HepG2 (cell line): Measurements from ENCODE around the gene BICDL1. TPM values are rescaled to one million over a fixed set of nuclear protein-coding genes. Genes with fewer than 3 reads are reported as not detected.
A peak's percentile ranks its signal among the peaks of the same experiment; 100 is the strongest.

Experiments
- CHD4 ChIP-seq: fragments of 200-600 bp; sonication (generic); IDR thresholded peaks from 2 replicates; pipeline ENCODE4 v1.7.0; 2017; ENCODE audit warnings: mild to moderate bottlenecking, low read length, borderline replicate concordance
- DNMT1 ChIP-seq: sonication (generic); formaldehyde crosslinking; IDR thresholded peaks from 2 replicates; pipeline ENCODE4 v1.5.1; 2020; ENCODE audit warnings: mild to moderate bottlenecking, missing genetic modification reagents
- HIVEP1 ChIP-seq: sonication (generic); formaldehyde crosslinking; IDR thresholded peaks from 2 replicates; pipeline ENCODE4 v1.4.0; 2020; ENCODE audit warnings: mild to moderate bottlenecking, missing genetic modification reagents
- IRF9 ChIP-seq: sonication (generic); formaldehyde crosslinking; IDR thresholded peaks from 2 replicates; pipeline ENCODE4 v1.8.0; 2022; ENCODE audit warnings: missing genetic modification reagents, mild to moderate bottlenecking, borderline replicate concordance
- MBNL3 ChIP-seq: fragments of 250-450 bp; sonication (Bioruptor Pico); conservative IDR thresholded peaks from 2 replicates; pipeline ENCODE4 v1.8.0; 2022; ENCODE audit warnings: mild to moderate bottlenecking, inconsistent platforms
- MIER3 ChIP-seq: IDR thresholded peaks from 2 replicates; pipeline ENCODE4 v1.6.1; 2016; ENCODE audit warnings: missing compliant biosample characterization, borderline replicate concordance
- NRL ChIP-seq: sonication (generic); formaldehyde crosslinking; IDR thresholded peaks from 2 replicates; pipeline ENCODE4 v1.5.0; 2020; ENCODE audit warnings: missing genetic modification reagents, mild to moderate bottlenecking, moderate library complexity, borderline replicate concordance
- PLSCR1 ChIP-seq: sonication (generic); formaldehyde crosslinking; IDR thresholded peaks from 2 replicates; pipeline ENCODE4 v1.5.0; 2020; ENCODE audit warnings: missing genetic modification reagents, mild to moderate bottlenecking, borderline replicate concordance
- PREB ChIP-seq: sonication (generic); formaldehyde crosslinking; IDR thresholded peaks from 2 replicates; pipeline ENCODE4 v1.4.0; 2020; ENCODE audit warnings: missing genetic modification reagents
- SP1 ChIP-seq, 2 experiments: fragments of 450-650 bp in 1 of 2; sonication (generic) in 1 of 2; formaldehyde crosslinking in 1 of 2; IDR thresholded peaks; 2 replicates each; pipeline versions ENCODE4 v1.4.0 to v1.6.1; 2016 to 2020; ENCODE audit warnings: missing genetic modification reagents in 1 of 2
- SP4 ChIP-seq: sonication (generic); formaldehyde crosslinking; IDR thresholded peaks from 2 replicates; pipeline ENCODE4 v1.8.1; 2023; ENCODE audit warnings: mild to moderate bottlenecking, missing genetic modification reagents
- SPEN ChIP-seq: sonication (generic); formaldehyde crosslinking; IDR thresholded peaks from 2 replicates; pipeline ENCODE4 v1.5.1; 2020; ENCODE audit warnings: low read depth, mild to moderate bottlenecking, missing genetic modification reagents
- TGIF2 ChIP-seq: IDR thresholded peaks from 2 replicates; pipeline ENCODE4 v1.6.1; 2016; ENCODE audit warnings: control low read depth, missing compliant biosample characterization
- THAP11 ChIP-seq: IDR thresholded peaks from 2 replicates; pipeline ENCODE4 v1.6.1; 2016; ENCODE audit warnings: missing biosample characterization, missing genetic modification reagents
- TOE1 ChIP-seq: sonication (generic); formaldehyde crosslinking; IDR thresholded peaks from 2 replicates; pipeline ENCODE4 v1.4.0; 2020; ENCODE audit warnings: mild to moderate bottlenecking, missing genetic modification reagents
- TP53 ChIP-seq: sonication (generic); formaldehyde crosslinking; conservative IDR thresholded peaks from 2 replicates; pipeline ENCODE4 v1.4.0; 2020; ENCODE audit warnings: missing genetic modification reagents
- ZBTB2 ChIP-seq: sonication (generic); formaldehyde crosslinking; IDR thresholded peaks from 2 replicates; pipeline ENCODE4 v1.8.0; 2022; ENCODE audit warnings: low read depth, missing genetic modification reagents
- ZNF18 ChIP-seq: sonication (generic); formaldehyde crosslinking; IDR thresholded peaks from 2 replicates; pipeline ENCODE4 v1.8.0; 2022; ENCODE audit warnings: mild to moderate bottlenecking, missing genetic modification reagents; ENCODE audit not compliant: insufficient replicate concordance
- ZNF24 ChIP-seq: fragments of 450-650 bp; IDR thresholded peaks from 2 replicates; pipeline ENCODE4 v1.6.1; 2017; ENCODE audit warnings: antibody characterized with exemption, mild to moderate bottlenecking
- ZNF496 ChIP-seq: sonication (generic); formaldehyde crosslinking; IDR thresholded peaks from 2 replicates; pipeline ENCODE4 v1.8.1; 2023; ENCODE audit warnings: mild to moderate bottlenecking, moderate library complexity, missing genetic modification reagents; ENCODE audit not compliant: insufficient replicate concordance
- ZNF83 ChIP-seq: sonication (generic); formaldehyde crosslinking; IDR thresholded peaks from 2 replicates; pipeline ENCODE4 v1.4.0; 2020; ENCODE audit warnings: missing genetic modification reagents, mild to moderate bottlenecking, borderline replicate concordance
- ZNF891 ChIP-seq: sonication (generic); formaldehyde crosslinking; IDR thresholded peaks from 2 replicates; pipeline ENCODE4 v1.5.0; 2020; ENCODE audit warnings: mild to moderate bottlenecking, missing genetic modification reagents
- polyA plus RNA-seq, 8 experiments: library from polyadenylated mRNA; depleted of rRNA in 3 of 8; stranded (reverse) in 7 of 8; unstranded in 1 of 8; fragments of >200 nt; fragmentation: Illumina TruSeq in 4 of 8; extraction: Trizol in 4 of 8; gene quantifications; 2 replicates each; pipeline versions ENCODE4 v1.2.1 to v1.2.3, GENCODE V29; 2011 to 2016; ENCODE audit warnings: low read depth in 4 of 8, missing spikeins in 1 of 8, mixed read lengths in 1 of 8; ENCODE audit not compliant: insufficient read depth in 1 of 8
- total RNA-seq, 5 experiments: library from RNA; depleted of rRNA; stranded (reverse); fragments of >200 nt; fragmentation: Illumina TruSeq; extraction: Trizol; gene quantifications; 2 replicates each; pipeline ENCODE4 v1.2.3, GENCODE V29; 2016; ENCODE audit warnings: low read depth in 1 of 5
- TF ChIP-seq, protein P1 (sequence below): IDR thresholded peaks from 2 replicates; pipeline ENCODE4 v1.6.1; 2016; ENCODE audit warnings: low read depth, borderline replicate concordance

BICDL1 gene
- total and polyA plus RNA-seq, 2 of the 13 experiments (the other 11 are each of a cell fraction or from before 2014, with no cell fraction given), result 3.6 to 9.7 TPM

GRCh38 chr12:120041386-120042231 lies 52.6 kb downstream of the BICDL1 start (continued):
- TF ChIP-seq ZBTB2 (CRISPR knock-in tag), result no peak
- no peak for TF ChIP-seq ZNF18 (CRISPR knock-in tag)
- TF ChIP-seq TOE1 (CRISPR knock-in tag), result no peak
- TF ChIP-seq ZNF891 (CRISPR knock-in tag), result no peak
- no peak for TF ChIP-seq NRL (CRISPR knock-in tag)
- TF ChIP-seq THAP11 (CRISPR knock-in tag), result 0 out of 2 replicates have a peak, but pooled peaks have one; percentile 17
- TF ChIP-seq PREB, result no peak
- no peak for TF ChIP-seq SP4 (CRISPR knock-in tag)
- TF ChIP-seq ZNF496 (CRISPR knock-in tag), result no peak
- TF ChIP-seq PLSCR1 (CRISPR knock-in tag), result no peak
- TF ChIP-seq TGIF2 (CRISPR knock-in tag), result no peak
- no peak for TF ChIP-seq SP1 (IDR thresholded peaks at IDR 0.05)
- TF ChIP-seq SP1 (CRISPR knock-in tag; IDR thresholded peaks at IDR 0.05), result no peak
- no peak for TF ChIP-seq SPEN (CRISPR knock-in tag)
- TF ChIP-seq ZNF83 (CRISPR knock-in tag), result no peak
- no peak for TF ChIP-seq DNMT1 (CRISPR knock-in tag)
- TF ChIP-seq TP53, result no peak
- no peak for TF ChIP-seq CHD4
- TF ChIP-seq HIVEP1, result no peak
- TF ChIP-seq MIER3 (CRISPR knock-in tag), result peak; percentile 43; the same call in 1 of the 2 replicates
- no peak for TF ChIP-seq ZNF24
- no peak for TF ChIP-seq IRF9 (CRISPR knock-in tag)
- TF ChIP-seq MBNL3 (CRISPR knock-in tag), result no peak
- TF ChIP-seq, protein P1, sequence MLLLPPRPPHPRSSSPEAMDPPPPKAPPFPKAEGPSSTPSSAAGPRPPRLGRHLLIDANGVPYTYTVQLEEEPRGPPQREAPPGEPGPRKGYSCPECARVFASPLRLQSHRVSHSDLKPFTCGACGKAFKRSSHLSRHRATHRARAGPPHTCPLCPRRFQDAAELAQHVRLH, result 0 out of 2 replicates have a peak, but pooled peaks have one; percentile 26
